ENCODE measurements around the gene TRMO.

GRCh38 chr9:97859346-97859745, 63.0 kb downstream of the TRMO start:
- TF ChIP-seq POLR2A (IDR thresholded peaks at IDR 0.05): no peak
- TF ChIP-seq CTCF (IDR thresholded peaks at IDR 0.05): no peak
- no peak for TF ChIP-seq EP300 (IDR thresholded peaks at IDR 0.05)
